Ishikawa (cell line): ENCODE measurements around the gene SPATA6.

Source experiments
- CEBPB ChIP-seq: IDR thresholded peaks from 2 replicates; pipeline ENCODE4 v1.6.1; 2012
- CREB1 ChIP-seq: IDR thresholded peaks from 2 replicates; pipeline ENCODE4 v1.6.1; 2012; ENCODE audit warnings: low read depth
- EGR1 ChIP-seq: IDR thresholded peaks from 2 replicates; pipeline ENCODE4 v1.6.1; 2012
- EP300 ChIP-seq: IDR thresholded peaks from 2 replicates; pipeline ENCODE4 v1.6.1; 2012; ENCODE audit warnings: borderline replicate concordance
- FOXM1 ChIP-seq: IDR thresholded peaks from 2 replicates; pipeline ENCODE4 v1.6.1; 2012; ENCODE audit warnings: low read depth, borderline replicate concordance
- NFIC ChIP-seq: IDR thresholded peaks from 2 replicates; pipeline ENCODE4 v1.6.1; 2012
- RAD21 ChIP-seq: IDR thresholded peaks from 2 replicates; pipeline ENCODE4 v1.6.1; 2012; ENCODE audit warnings: low read depth
- TAF1 ChIP-seq: IDR thresholded peaks from 2 replicates; pipeline ENCODE4 v1.6.1; 2012; ENCODE audit warnings: low read depth, mild to moderate bottlenecking
- TCF12 ChIP-seq: IDR thresholded peaks from 2 replicates; pipeline ENCODE4 v1.6.1; 2012; ENCODE audit warnings: low read depth
- TEAD4 ChIP-seq: IDR thresholded peaks from 2 replicates; pipeline ENCODE4 v1.6.1; 2012
- YY1 ChIP-seq: IDR thresholded peaks from 2 replicates; pipeline ENCODE4 v1.6.1; 2012; ENCODE audit warnings: low read depth
- ZBTB7A ChIP-seq: IDR thresholded peaks from 2 replicates; pipeline ENCODE4 v1.6.1; 2012; ENCODE audit warnings: low read depth
- TF ChIP-seq, protein P1 (sequence below): IDR thresholded peaks from 2 replicates; pipeline ENCODE4 v1.6.1; 2012
- TF ChIP-seq, protein P2 (sequence below): IDR thresholded peaks from 2 replicates; pipeline ENCODE4 v1.6.1; 2012
- TF ChIP-seq, protein P3 (sequence below): IDR thresholded peaks from 2 replicates; pipeline ENCODE4 v1.6.1; 2012; ENCODE audit warnings: low read depth, mild to moderate bottlenecking

Gene SPATA6

DNA sequence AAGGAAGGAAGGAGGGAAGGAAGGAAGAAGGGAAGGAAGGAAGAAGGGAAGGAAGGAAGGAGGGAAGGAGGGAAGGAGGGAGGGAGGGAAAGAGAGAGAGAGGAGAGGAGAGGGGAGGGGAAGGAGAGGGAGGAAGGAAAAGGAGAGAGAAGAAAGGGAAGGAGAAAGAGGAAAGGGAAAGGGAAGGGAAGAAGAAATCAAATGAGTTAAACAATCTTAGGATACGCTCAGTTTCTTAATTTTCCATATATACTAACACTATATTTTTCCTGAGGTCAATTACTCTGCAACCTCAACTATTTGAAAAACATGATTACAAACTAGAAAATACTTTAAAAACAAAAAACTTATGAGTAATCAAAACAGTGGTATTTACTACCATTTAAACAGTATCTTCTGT lies 53.3 kb downstream of the SPATA6 start:
- TF ChIP-seq FOXM1 (no peak), TCF12 (no peak), EP300 (no peak), EGR1 (no peak), TEAD4 (no peak), CEBPB (no peak), YY1 (no peak), ZBTB7A (no peak), NFIC (no peak), TAF1 (no peak), RAD21 (no peak)
- TF ChIP-seq, protein P1, sequence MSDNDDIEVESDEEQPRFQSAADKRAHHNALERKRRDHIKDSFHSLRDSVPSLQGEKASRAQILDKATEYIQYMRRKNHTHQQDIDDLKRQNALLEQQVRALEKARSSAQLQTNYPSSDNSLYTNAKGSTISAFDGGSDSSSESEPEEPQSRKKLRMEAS: no peak
- TF ChIP-seq, protein P2, sequence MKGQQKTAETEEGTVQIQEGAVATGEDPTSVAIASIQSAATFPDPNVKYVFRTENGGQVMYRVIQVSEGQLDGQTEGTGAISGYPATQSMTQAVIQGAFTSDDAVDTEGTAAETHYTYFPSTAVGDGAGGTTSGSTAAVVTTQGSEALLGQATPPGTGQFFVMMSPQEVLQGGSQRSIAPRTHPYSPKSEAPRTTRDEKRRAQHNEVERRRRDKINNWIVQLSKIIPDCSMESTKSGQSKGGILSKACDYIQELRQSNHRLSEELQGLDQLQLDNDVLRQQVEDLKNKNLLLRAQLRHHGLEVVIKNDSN: no peak
- TF ChIP-seq, protein P3, sequence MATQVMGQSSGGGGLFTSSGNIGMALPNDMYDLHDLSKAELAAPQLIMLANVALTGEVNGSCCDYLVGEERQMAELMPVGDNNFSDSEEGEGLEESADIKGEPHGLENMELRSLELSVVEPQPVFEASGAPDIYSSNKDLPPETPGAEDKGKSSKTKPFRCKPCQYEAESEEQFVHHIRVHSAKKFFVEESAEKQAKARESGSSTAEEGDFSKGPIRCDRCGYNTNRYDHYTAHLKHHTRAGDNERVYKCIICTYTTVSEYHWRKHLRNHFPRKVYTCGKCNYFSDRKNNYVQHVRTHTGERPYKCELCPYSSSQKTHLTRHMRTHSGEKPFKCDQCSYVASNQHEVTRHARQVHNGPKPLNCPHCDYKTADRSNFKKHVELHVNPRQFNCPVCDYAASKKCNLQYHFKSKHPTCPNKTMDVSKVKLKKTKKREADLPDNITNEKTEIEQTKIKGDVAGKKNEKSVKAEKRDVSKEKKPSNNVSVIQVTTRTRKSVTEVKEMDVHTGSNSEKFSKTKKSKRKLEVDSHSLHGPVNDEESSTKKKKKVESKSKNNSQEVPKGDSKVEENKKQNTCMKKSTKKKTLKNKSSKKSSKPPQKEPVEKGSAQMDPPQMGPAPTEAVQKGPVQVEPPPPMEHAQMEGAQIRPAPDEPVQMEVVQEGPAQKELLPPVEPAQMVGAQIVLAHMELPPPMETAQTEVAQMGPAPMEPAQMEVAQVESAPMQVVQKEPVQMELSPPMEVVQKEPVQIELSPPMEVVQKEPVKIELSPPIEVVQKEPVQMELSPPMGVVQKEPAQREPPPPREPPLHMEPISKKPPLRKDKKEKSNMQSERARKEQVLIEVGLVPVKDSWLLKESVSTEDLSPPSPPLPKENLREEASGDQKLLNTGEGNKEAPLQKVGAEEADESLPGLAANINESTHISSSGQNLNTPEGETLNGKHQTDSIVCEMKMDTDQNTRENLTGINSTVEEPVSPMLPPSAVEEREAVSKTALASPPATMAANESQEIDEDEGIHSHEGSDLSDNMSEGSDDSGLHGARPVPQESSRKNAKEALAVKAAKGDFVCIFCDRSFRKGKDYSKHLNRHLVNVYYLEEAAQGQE: no peak

DNA sequence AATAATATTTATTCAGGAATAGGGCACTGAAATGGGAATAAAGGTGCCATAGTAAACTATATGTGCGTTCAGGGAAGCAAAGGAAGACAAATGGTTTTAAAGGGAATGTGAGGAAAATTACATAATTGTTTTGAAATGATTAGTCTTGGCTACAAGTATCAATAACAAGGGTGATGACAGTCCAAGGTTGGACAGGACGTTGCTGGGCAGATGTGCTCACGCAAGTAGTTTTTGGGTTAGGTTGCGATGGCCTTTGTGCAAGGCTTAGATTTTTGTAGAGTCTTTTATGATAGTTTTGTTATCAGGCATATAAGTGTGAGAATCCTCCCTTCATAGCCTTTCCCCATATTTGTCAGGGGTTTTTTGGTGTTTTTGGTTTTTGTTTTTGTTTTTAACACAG lies 57.0 kb downstream of the SPATA6 start:
- no peak for TF ChIP-seq ZBTB7A
- TF ChIP-seq CREB1: no peak
- no peak for TF ChIP-seq TEAD4
- TF ChIP-seq YY1: no peak
- no peak for TF ChIP-seq FOXM1
- TF ChIP-seq, protein P1: no peak
- no peak for TF ChIP-seq EP300
- no peak for TF ChIP-seq TAF1
- no peak for TF ChIP-seq EGR1
- TF ChIP-seq, protein P2: no peak
- TF ChIP-seq, protein P3: no peak
- TF ChIP-seq RAD21: no peak
- no peak for TF ChIP-seq NFIC
- no peak for TF ChIP-seq TCF12
- TF ChIP-seq CEBPB: no peak

DNA sequence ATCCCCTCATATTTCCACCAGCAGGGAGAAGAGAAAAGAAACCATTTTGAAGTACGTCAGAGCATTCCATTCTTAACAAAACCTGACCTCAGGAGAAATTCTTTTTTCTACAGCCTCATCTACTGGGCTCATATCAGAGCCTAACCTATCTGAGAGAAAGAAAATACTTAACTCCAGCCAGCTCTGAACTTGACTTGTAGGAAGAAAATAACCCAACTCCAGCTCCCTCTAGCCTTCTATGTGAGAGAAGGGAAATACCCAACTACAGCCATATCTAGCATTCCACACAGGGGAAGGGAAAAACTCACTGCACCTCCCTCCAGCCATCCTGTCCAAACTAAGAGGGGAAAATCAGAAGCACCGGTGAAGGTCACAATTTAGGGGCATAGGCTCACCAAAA lies 57.7 kb downstream of the SPATA6 start:
- no peak for TF ChIP-seq EP300

DNA sequence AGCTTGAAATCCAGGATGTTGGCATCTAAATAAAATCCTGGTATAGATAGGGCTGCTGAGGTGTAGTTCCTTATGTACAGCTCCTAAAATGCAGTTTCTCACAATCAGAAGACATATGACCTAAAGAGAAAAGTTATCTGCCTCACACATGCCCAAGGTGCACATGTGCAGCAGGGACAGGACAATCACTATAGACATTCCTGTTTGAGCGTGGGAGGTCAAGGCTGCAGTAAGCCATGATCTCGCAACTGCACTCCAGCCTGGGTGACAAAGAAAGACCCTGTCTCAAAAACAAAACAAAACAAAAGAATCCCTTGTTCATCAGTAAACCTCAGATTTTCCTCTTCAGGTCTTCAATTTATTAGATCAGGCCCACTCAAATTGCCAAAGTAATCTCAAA lies 66.1 kb downstream of the SPATA6 start:
- TF ChIP-seq FOXM1 (no peak), NFIC (no peak), ZBTB7A (no peak), EP300 (no peak), CEBPB (no peak), TAF1 (no peak), RAD21 (no peak), TCF12 (no peak), CREB1 (no peak)
- TF ChIP-seq, protein P1: no peak
- TF ChIP-seq, protein P3: no peak
- TF ChIP-seq, protein P2: no peak
